BLaER1 (cell line): ENCODE measurements around the gene NLRX1.

Source experiments
- H3K27ac ChIP-seq: shearing (Covaris generic); formaldehyde crosslinking; 2 replicates; pipeline ENCODE4 v1.8.1; 2022
- H3K27me3 ChIP-seq: shearing (Covaris generic); formaldehyde crosslinking; 2 replicates; pipeline ENCODE4 v1.8.1; 2022
- H3K36me3 ChIP-seq: shearing (Covaris generic); formaldehyde crosslinking; 2 replicates; pipeline ENCODE4 v1.8.1; 2022
- H3K4me1 ChIP-seq: shearing (Covaris generic); formaldehyde crosslinking; 2 replicates; pipeline ENCODE4 v1.8.1; 2022
- H3K4me2 ChIP-seq: shearing (Covaris generic); formaldehyde crosslinking; 2 replicates; pipeline ENCODE4 v1.8.1; 2022
- H3K4me3 ChIP-seq: shearing (Covaris generic); formaldehyde crosslinking; 2 replicates; pipeline ENCODE4 v1.8.1; 2022
- H3K9ac ChIP-seq: shearing (Covaris generic); formaldehyde crosslinking; 2 replicates; pipeline ENCODE4 v1.8.1; 2022
- H3K9me3 ChIP-seq: shearing (Covaris generic); formaldehyde crosslinking; 2 replicates; pipeline ENCODE4 v1.8.1; 2022
- H4K20me1 ChIP-seq: shearing (Covaris generic); formaldehyde crosslinking; 2 replicates; pipeline ENCODE4 v1.8.1; 2022
- Cebpa-rat ChIP-seq: shearing (Covaris generic); IDR thresholded peaks from 2 replicates; pipeline ENCODE4 v1.8.1; 2022

Gene NLRX1

DNA sequence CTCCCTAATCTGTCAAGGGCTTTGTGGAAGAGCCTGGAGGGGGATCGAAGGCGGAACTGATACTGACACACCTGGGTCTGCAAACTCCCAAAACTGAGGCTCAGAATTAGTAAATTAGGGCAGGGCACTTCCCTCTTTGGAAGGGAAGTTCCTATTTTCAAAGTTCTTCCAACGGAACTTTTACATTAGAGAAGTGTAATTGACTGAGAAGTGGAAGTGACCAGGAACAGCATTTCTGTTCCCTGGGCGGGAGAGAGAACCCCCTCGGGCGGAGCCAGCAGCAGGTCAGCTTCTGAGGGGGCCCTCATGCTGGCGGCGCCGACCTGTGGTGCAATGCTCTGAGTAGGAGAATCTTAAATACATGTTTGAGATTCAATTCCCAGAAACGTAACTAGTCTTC lies 36.6 kb downstream of the NLRX1 start:
- no peaks in the 10 kb centered on the region for H3K27me3 ChIP-seq
- peaks cover 33% of the 10 kb centered on the region for H3K4me1 ChIP-seq
- H3K4me3 ChIP-seq = peak overlapping the region; percentile 98
- H3K9me3 ChIP-seq = no peaks in the 10 kb centered on the region
- no peaks in the 10 kb centered on the region for H3K36me3 ChIP-seq
- peak overlapping the region; percentile 89; the same call in 1 of the 2 replicates for H3K9ac ChIP-seq
- peaks cover 27% of the 10 kb centered on the region for H4K20me1 ChIP-seq
- peak overlapping the region; percentile 6; the same call in 1 of the 2 replicates for H3K27ac ChIP-seq
- peak overlapping the region; percentile 85 for H3K4me2 ChIP-seq
- TF ChIP-seq Cebpa-rat = no peak

DNA sequence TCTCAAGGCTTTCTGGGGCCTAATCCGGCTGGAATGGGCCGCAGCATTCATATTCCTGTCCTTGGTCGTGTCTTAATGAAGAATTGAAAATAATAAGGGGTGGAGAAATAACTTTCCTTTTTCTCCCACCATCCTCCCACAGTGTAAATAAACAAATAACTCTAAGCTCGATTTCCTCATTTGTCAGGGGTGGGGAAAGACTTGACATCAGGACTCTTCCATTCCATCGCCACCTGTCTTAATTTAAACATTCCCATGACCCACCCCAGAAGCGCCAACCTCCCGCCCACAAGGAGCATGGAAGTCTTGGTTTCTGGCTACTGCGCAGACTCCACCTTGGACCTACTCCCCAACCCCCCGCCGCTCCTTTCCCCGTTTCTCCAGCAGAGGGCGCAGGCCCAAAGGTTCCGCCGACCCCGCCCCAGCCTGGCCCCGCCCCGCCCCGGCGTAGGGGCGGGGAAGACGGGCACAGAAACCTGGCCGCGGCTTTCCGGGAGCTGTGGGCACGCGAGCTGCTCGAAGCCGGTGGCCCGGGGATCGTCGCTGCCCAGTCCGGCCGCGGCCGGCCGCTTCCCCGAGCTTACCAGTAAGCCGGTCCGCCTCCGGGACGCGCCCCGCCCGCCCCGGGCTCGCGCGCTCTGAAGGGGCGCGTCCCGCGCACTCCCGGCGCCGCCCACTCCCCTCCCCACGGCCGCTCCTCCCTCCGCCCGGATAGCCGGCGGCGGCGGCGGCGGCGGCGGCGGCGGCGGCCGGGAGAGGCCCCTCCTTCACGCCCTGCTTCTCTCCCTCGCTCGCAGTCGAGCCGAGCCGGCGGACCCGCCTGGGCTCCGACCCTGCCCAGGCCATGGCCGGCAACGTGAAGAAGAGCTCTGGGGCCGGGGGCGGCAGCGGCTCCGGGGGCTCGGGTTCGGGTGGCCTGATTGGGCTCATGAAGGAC lies 37.3 kb downstream of the NLRX1 start, which contains the start of gene CBL:
TSS of gene CBL (plus strand) at position 766 of the 937 bp plus-strand sequence. CDS start at position 845, 79 bp downstream.
- Histone ChIP-seq H3K4me1 (peaks cover 33% of the 10 kb centered on the region), H3K36me3 (no peaks in the 10 kb centered on the region), H3K9ac (peak within 1 kb of the TSS; percentile 89), H3K4me2 (peak within 1 kb of the TSS; percentile 94), H3K4me3 (peak within 1 kb of the TSS; percentile 98), H3K9me3 (no peaks in the 10 kb centered on the region), H4K20me1 (peaks cover 35% of the 10 kb centered on the region), H3K27ac (peak within 1 kb of the TSS; percentile 82), H3K27me3 (no peaks in the 10 kb centered on the region)
- TF ChIP-seq Cebpa-rat = no peak

GRCh38 chr11:119206511-119207414 lies 38.2 kb downstream of the NLRX1 start:
- Histone ChIP-seq H3K9ac (peak overlapping the region; percentile 89), H3K27me3 (no peaks in the 10 kb centered on the region), H3K4me2 (peak overlapping the region; percentile 94), H3K4me1 (peaks cover 33% of the 10 kb centered on the region), H4K20me1 (peaks cover 44% of the 10 kb centered on the region), H3K36me3 (no peaks in the 10 kb centered on the region), H3K9me3 (no peaks in the 10 kb centered on the region), H3K4me3 (peak overlapping the region; percentile 98), H3K27ac (peak overlapping the region; percentile 82)
- TF ChIP-seq Cebpa-rat = no peak

DNA sequence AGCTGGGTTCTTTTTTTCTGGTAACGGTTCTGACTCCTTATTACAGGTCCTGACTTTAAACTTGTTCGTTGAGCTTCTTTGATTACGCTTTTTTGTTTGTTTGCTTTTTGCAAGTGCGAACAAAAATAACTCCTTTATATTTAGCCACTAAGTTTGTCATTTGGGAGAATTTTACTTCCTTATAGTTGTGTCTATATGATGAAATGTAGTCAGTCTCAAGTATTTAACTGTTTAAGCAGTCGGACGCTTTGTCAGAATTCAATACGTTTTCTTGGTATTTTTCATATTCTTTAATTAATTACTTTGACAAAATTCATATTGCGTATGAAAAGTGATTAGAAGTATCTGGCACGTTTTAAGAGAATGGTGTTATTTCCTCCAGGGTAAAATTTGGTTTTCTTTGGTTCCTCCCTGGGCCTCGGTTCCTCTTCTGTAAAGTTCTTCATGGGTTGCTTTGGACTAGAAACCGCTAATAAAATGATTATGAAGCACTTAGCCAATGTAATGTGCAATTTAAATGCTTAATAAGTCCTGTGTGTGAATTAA lies 39.0 kb downstream of the NLRX1 start:
- H3K27me3 ChIP-seq = no peaks in the 10 kb centered on the region
- H3K27ac ChIP-seq = peak overlapping the region; percentile 57
- peak overlapping the region; percentile 98 for H3K4me3 ChIP-seq
- H3K36me3 ChIP-seq = no peaks in the 10 kb centered on the region
- peaks cover 33% of the 10 kb centered on the region for H3K4me1 ChIP-seq
- no peak for TF ChIP-seq Cebpa-rat
- H3K4me2 ChIP-seq = peak overlapping the region; percentile 94
- peaks cover 51% of the 10 kb centered on the region for H4K20me1 ChIP-seq
- peak overlapping the region; percentile 79 for H3K9ac ChIP-seq
- H3K9me3 ChIP-seq = no peaks in the 10 kb centered on the region

- Histone ChIP-seq H3K4me2 (no peak overlapping the region), H3K4me3 (no peak overlapping the region), H3K9me3 (no peaks in the 10 kb centered on the region), H3K27ac (no peak overlapping the region), H3K9ac (no peak overlapping the region), H3K27me3 (no peaks in the 10 kb centered on the region), H4K20me1 (peaks cover 68% of the 10 kb centered on the region), H3K36me3 (no peaks in the 10 kb centered on the region), H3K4me1 (peaks cover 33% of the 10 kb centered on the region)
- TF ChIP-seq Cebpa-rat = no peak
Measured at GRCh38 chr11:119209186-119209585, 40.7 kb downstream of the NLRX1 start.

DNA sequence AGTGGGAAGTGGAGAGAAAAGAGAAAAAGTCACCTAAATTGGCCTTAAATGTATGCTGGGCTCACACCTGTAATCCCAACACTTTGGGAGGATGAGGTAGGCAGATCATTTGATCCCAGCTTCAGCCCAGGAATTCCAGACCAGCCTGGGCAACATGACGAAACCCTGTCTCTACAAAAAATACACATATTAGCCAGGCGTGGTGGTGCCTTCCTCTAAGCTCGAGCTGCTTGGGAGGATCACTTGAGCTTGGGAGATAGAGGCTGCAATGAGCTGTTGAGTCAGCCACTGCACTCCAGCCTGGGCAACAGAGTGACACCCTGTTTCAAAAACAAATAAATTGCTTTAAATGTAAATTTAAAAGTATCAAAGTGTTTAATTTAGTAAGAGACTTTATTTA lies 41.5 kb downstream of the NLRX1 start:
- no peak overlapping the region for H3K27ac ChIP-seq
- H3K36me3 ChIP-seq = no peaks in the 10 kb centered on the region
- H4K20me1 ChIP-seq = peaks cover 77% of the 10 kb centered on the region
- H3K9me3 ChIP-seq = no peaks in the 10 kb centered on the region
- no peak overlapping the region for H3K4me3 ChIP-seq
- H3K4me2 ChIP-seq = no peak overlapping the region
- H3K9ac ChIP-seq = no peak overlapping the region
- TF ChIP-seq Cebpa-rat = no peak
- H3K27me3 ChIP-seq = no peaks in the 10 kb centered on the region
- H3K4me1 ChIP-seq = peaks cover 28% of the 10 kb centered on the region

GRCh38 chr11:119218141-119218878 lies 49.8 kb downstream of the NLRX1 start:
- H4K20me1 ChIP-seq = peaks cover 100% of the 10 kb centered on the region
- H3K9me3 ChIP-seq = no peaks in the 10 kb centered on the region
- H3K4me1 ChIP-seq = no peaks in the 10 kb centered on the region
- TF ChIP-seq Cebpa-rat = no peak
- no peaks in the 10 kb centered on the region for H3K27me3 ChIP-seq
- no peak overlapping the region for H3K4me3 ChIP-seq
- no peak overlapping the region for H3K9ac ChIP-seq
- no peak overlapping the region for H3K27ac ChIP-seq
- no peak overlapping the region for H3K4me2 ChIP-seq
- peaks cover 14% of the 10 kb centered on the region for H3K36me3 ChIP-seq

DNA sequence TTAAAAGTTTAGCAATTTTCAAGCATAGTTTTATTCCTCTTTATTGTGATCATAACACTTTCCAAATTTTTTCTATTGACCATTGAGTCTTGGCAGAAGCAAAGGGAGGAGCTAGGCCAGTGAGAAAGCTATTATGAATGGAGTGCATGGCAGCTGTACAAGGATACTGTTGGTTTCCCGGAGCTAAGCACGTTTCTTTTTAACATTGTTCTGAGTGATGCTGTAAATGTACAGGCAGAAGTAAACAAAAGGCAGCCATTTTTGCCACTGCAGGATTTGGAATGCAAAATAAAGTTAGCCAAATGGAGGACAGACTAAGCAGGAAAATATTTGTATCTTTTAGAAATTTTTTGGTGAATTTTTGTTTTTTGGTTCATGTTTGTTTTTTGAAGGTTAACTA lies 53.8 kb downstream of the NLRX1 start:
- no peak overlapping the region for H3K9ac ChIP-seq
- no peak overlapping the region for H3K4me3 ChIP-seq
- no peaks in the 10 kb centered on the region for H3K27me3 ChIP-seq
- TF ChIP-seq Cebpa-rat = no peak
- H3K4me2 ChIP-seq = no peak overlapping the region
- no peaks in the 10 kb centered on the region for H3K9me3 ChIP-seq
- no peaks in the 10 kb centered on the region for H3K4me1 ChIP-seq
- no peak overlapping the region for H3K27ac ChIP-seq
- peaks cover 28% of the 10 kb centered on the region for H3K36me3 ChIP-seq
- peaks cover 100% of the 10 kb centered on the region for H4K20me1 ChIP-seq

DNA sequence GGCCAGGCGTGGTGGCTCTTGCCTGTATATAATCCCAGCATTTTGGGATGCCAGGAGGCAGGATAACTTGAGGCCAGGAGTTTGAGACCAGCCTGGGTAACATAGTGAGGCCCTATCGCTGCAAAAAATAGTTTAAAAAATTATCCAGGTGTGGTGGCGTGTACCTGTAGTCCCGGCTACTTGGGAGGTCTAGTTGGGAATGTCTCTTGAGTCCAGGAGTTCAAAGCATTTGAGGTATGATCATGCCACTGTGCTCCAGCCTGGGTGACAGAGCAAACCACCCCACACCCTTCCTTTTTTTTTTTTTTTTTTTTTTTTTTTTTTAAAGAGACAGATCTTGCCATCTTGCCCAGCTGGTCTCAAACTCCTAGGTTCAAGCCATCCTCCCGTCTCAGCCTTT lies 54.4 kb downstream of the NLRX1 start:
- Histone ChIP-seq H3K27me3 (no peaks in the 10 kb centered on the region), H3K9ac (no peak overlapping the region), H4K20me1 (peaks cover 100% of the 10 kb centered on the region), H3K4me3 (no peak overlapping the region), H3K27ac (no peak overlapping the region), H3K4me1 (no peaks in the 10 kb centered on the region), H3K4me2 (no peak overlapping the region), H3K9me3 (no peaks in the 10 kb centered on the region), H3K36me3 (peaks cover 29% of the 10 kb centered on the region)
- no peak for TF ChIP-seq Cebpa-rat
